Keratinocyte (primary cell): ENCODE results near the gene PCDH9.

Experiments
- CTCF ChIP-seq, 3 experiments: IDR thresholded peaks in 1 of 3; conservative IDR thresholded peaks in 1 of 3; optimal IDR thresholded peaks in 1 of 3; 2 replicates in 2 of 3; 3 replicates in 1 of 3; pipeline versions ENCODE3 to v1.5.1; 2011; ENCODE audit warnings: low read length in 3 of 3, mild to moderate bottlenecking in 3 of 3, moderate library complexity in 2 of 3, control low read depth in 1 of 3, inconsistent platforms in 1 of 3; ENCODE audit not compliant: insufficient read depth in 2 of 3; ENCODE audit errors: extremely low read depth in 1 of 3
- EZH2 ChIP-seq: IDR thresholded peaks from one replicate; pipeline ENCODE4 v1.6.1; 2012; ENCODE audit warnings: inconsistent platforms, mild to moderate bottlenecking, low read length, moderate library complexity

- TF ChIP-seq CTCF (optimal IDR thresholded peaks at IDR 0.05 in 1 of 3, IDR thresholded peaks at IDR 0.05 in 1 of 3, conservative IDR thresholded peaks at IDR 0.05 in 1 of 3; ENCODE audit: extremely low read depth in 1 of 3, insufficient read depth in 2 of 3, low read length in 3 of 3), result no peak
- no peak for TF ChIP-seq EZH2
Observed at GRCh38 chr13:67077132-67077531, 153.0 kb downstream of the PCDH9 start.
